Progenitor cell of endocrine pancreas (in vitro differentiated cells): ENCODE measurements around the gene MGAT5. TPM values are rescaled to one million over a fixed set of nuclear protein-coding genes. Genes with fewer than 3 reads are reported as not detected.

Experiments used
- DNase-seq: peaks from one replicate; pipeline ENCODE4 v3.0.0; 2021; ENCODE audit warnings: low spot score; ENCODE audit not compliant: unreplicated experiment
- H3K27ac Mint-ChIP-seq: 2 replicates; pipeline ENCODE4 v1.8.0; 2021; ENCODE audit warnings: mild to moderate bottlenecking, moderate library complexity, mixed read lengths
- H3K27me3 Mint-ChIP-seq: 2 replicates; pipeline ENCODE4 v1.8.0; 2021; ENCODE audit warnings: mixed read lengths
- H3K36me3 Mint-ChIP-seq: 2 replicates; pipeline ENCODE4 v1.8.0; 2022; ENCODE audit warnings: mixed read lengths; ENCODE audit not compliant: insufficient read depth
- H3K4me1 Mint-ChIP-seq: 2 replicates; pipeline ENCODE4 v1.8.0; 2021; ENCODE audit warnings: low read depth, mixed read lengths
- H3K4me3 Mint-ChIP-seq: 2 replicates; pipeline ENCODE4 v1.8.0; 2021; ENCODE audit warnings: low read depth, mild to moderate bottlenecking, moderate library complexity, mixed read lengths
- H3K9me3 Mint-ChIP-seq: 2 replicates; pipeline ENCODE4 v1.8.0; 2021; ENCODE audit warnings: low read depth, mixed read lengths
- CTCF ChIP-seq: fragments of 200-600 bp; sonication (generic); IDR thresholded peaks from one replicate; pipeline ENCODE4 v1.5.0; 2021; ENCODE audit warnings: antibody characterized with exemption, mild to moderate bottlenecking; ENCODE audit not compliant: unreplicated experiment
- total RNA-seq: library from RNA; stranded (reverse); gene quantifications from 2 replicates; pipeline ENCODE4 v1.2.1, GENCODE V29; 2021

The MGAT5 gene
- total RNA-seq, 1 donor from 2014 or later: 110 TPM

GRCh38 chr2:134271758-134272157 is 17.9 kb downstream of the MGAT5 start:
- no peak for DNase-seq
- peaks cover 10% of the 10 kb centered on the region for H3K36me3 Mint-ChIP-seq
- H3K4me1 Mint-ChIP-seq: no peaks in the 10 kb centered on the region
- H3K9me3 Mint-ChIP-seq: no peaks in the 10 kb centered on the region
- peak overlapping the region; percentile 77 for H3K27ac Mint-ChIP-seq
- no peak for TF ChIP-seq CTCF
- H3K4me3 Mint-ChIP-seq: no peak overlapping the region
- no peaks in the 10 kb centered on the region for H3K27me3 Mint-ChIP-seq

- no peak for DNase-seq
- no peak for TF ChIP-seq CTCF
- no peak overlapping the region for H3K27ac Mint-ChIP-seq
- no peak overlapping the region for H3K4me3 Mint-ChIP-seq
- peaks cover 14% of the 10 kb centered on the region for H3K36me3 Mint-ChIP-seq
- H3K27me3 Mint-ChIP-seq: no peaks in the 10 kb centered on the region
- H3K9me3 Mint-ChIP-seq: no peaks in the 10 kb centered on the region
- H3K4me1 Mint-ChIP-seq: no peaks in the 10 kb centered on the region
Observed at GRCh38 chr2:134272806-134273205, 18.9 kb downstream of the MGAT5 start.

- no peak for TF ChIP-seq CTCF
- DNase-seq: no peak
- no peaks in the 10 kb centered on the region for H3K9me3 Mint-ChIP-seq
- peaks cover 14% of the 10 kb centered on the region for H3K36me3 Mint-ChIP-seq
- H3K4me1 Mint-ChIP-seq: no peaks in the 10 kb centered on the region
- no peak overlapping the region for H3K4me3 Mint-ChIP-seq
- no peaks in the 10 kb centered on the region for H3K27me3 Mint-ChIP-seq
- H3K27ac Mint-ChIP-seq: no peak overlapping the region
Observed at GRCh38 chr2:134273256-134273983, 19.5 kb downstream of the MGAT5 start.

DNA sequence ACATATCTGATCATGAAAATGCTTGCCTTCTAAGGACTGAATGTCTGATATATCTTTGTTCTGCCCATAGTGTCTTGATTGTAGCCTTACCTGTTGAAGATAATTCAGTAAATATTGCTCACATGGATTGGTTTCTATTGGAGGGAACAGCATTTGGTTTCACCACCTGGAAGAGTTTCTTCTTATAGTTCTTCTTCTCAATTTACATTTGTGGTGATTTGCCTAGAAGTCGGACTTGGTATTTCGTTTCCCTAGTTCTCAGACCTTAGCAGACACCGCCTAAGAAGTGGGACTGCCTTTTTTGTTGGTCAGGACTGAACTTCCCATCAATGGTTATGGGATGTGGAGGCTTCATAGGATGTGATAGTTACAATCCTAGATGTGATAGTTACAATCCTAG is 20.2 kb downstream of the MGAT5 start:
- Mint-ChIP-seq H3K4me1 (peaks cover 7% of the 10 kb centered on the region), H3K27me3 (no peaks in the 10 kb centered on the region), H3K4me3 (no peak overlapping the region), H3K36me3 (peaks cover 17% of the 10 kb centered on the region), H3K9me3 (no peaks in the 10 kb centered on the region), H3K27ac (no peak overlapping the region)
- no peak for TF ChIP-seq CTCF
- DNase-seq: no peak

- Mint-ChIP-seq H3K4me1 (peaks cover 14% of the 10 kb centered on the region), H3K27ac (no peak overlapping the region), H3K27me3 (no peaks in the 10 kb centered on the region), H3K4me3 (no peak overlapping the region), H3K36me3 (peaks cover 17% of the 10 kb centered on the region), H3K9me3 (no peaks in the 10 kb centered on the region)
- no peak for DNase-seq
- TF ChIP-seq CTCF: no peak
Observed at GRCh38 chr2:134275058-134275862, 21.4 kb downstream of the MGAT5 start.
